Body of pancreas (tissue), 4 donors: ENCODE data around the gene CRIM1. TPM values are rescaled to one million over a fixed set of nuclear protein-coding genes. Genes with fewer than 3 reads are reported as not detected.

Source experiments
- ATAC-seq: fragments of 150-250 bp; one replicate; pipeline ENCODE4 v1.9.1; 2016
- DNase-seq, 4 donors: peaks; one replicate each; pipeline ENCODE4 v3.0.0-alpha.2; 2019
- H3K27ac ChIP-seq, 4 donors: fragments of 200-600 bp; sonication (generic); 1 replicate in 3 of 4; 2 replicates in 1 of 4; pipeline versions ENCODE4 v1.5.1 to v1.6.1; 2016 to 2019; ENCODE audit warnings: mild to moderate bottlenecking in 1 of 4, mixed read lengths in 1 of 4, moderate library complexity in 1 of 4
- H3K27me3 ChIP-seq, 2 donors: fragments of 200-600 bp; sonication (generic); one replicate each; pipeline ENCODE4 v1.6.0; 2016; ENCODE audit warnings: mild to moderate bottlenecking in 1 of 2
- H3K36me3 ChIP-seq, 2 donors: fragments of 200-600 bp; sonication (generic); replicated peaks in 1 of 2; 2 replicates each; pipeline ENCODE4 v1.5.1; 2016; ENCODE audit warnings: low read depth in 2 of 2; ENCODE audit not compliant: insufficient read depth in 1 of 2
- H3K4me1 ChIP-seq: fragments of 200-600 bp; sonication (generic); one replicate; pipeline ENCODE4 v1.6.0; 2016
- H3K4me3 ChIP-seq, 2 donors: fragments of 200-600 bp; sonication (generic); 1 replicate in 1 of 2; 2 replicates in 1 of 2; pipeline ENCODE4 v1.5.1; 2016 to 2019
- H3K9me3 ChIP-seq, 3 donors: fragments of 200-600 bp; sonication (generic); 1 replicate in 2 of 3; 2 replicates in 1 of 3; pipeline ENCODE4 v1.5.1; 2016
- CTCF ChIP-seq, 7 experiments: fragments of 450-650 bp in 4 of 7; fragments of 200-600 bp in 3 of 7; sonication (generic) in 3 of 7; IDR thresholded peaks; one replicate each; pipeline ENCODE4 v1.5.1; 2016 to 2019; ENCODE audit warnings: antibody characterized with exemption in 7 of 7
- POLR2A ChIP-seq, 3 donors: fragments of 450-650 bp; IDR thresholded peaks; one replicate each; pipeline ENCODE4 v1.6.1; 2016; ENCODE audit warnings: antibody characterized with exemption in 3 of 3, mild to moderate bottlenecking in 2 of 3
- WGBS, 2 donors: methylation state at CpG; one replicate each; pipeline ENCODE4 v1.1.5; 2017; 5-methylcytosine and 5-hydroxymethylcytosine counted together
- intact Hi-C: fragments of 100-400 bp; cut with DNase I; formaldehyde crosslinking; loops from one replicate; pipeline ENCODE4 v1.15.1; 2023
- total RNA-seq, 2 donors: library from RNA; depleted of rRNA; stranded (reverse); fragments of >200 nt; gene quantifications; one replicate each; pipeline ENCODE4 v1.1.0, GENCODE V29; 2016

The CRIM1 gene
- total RNA-seq, 2 donors from 2014 or later: 41.5 to 64.6 TPM

GRCh38 chr2:36416370-36417165 lies 61.0 kb downstream of the CRIM1 start:
- Histone ChIP-seq H3K4me1 (peaks cover 21% of the 10 kb centered on the region), H3K4me3 (no peak overlapping the region), H3K9me3 (no peaks in the 10 kb centered on the region), H3K27me3 (no peaks in the 10 kb centered on the region), H3K27ac (peak overlapping the region in 2 of 4 donors; percentile 2 to 11), H3K36me3 (no peaks in the 10 kb centered on the region)
- intact Hi-C loops: no loop called here
- DNase-seq (peak in 2 of 4 donors; percentile 15 to 23), ATAC-seq (peak; percentile 50)
- TF ChIP-seq POLR2A (IDR thresholded peaks at IDR 0.05) (no peak), CTCF (IDR thresholded peaks at IDR 0.05) (no peak)
- WGBS, 2 donors: 24 to 27% methylated on average over 8 of the region's 8 CpGs

GRCh38 chr2:36420569-36421181 lies 65.1 kb downstream of the CRIM1 start:
- Histone ChIP-seq H3K36me3 (no peaks in the 10 kb centered on the region), H3K9me3 (no peaks in the 10 kb centered on the region), H3K4me3 (no peak overlapping the region), H3K27me3 (no peaks in the 10 kb centered on the region), H3K4me1 (peaks cover 16% of the 10 kb centered on the region), H3K27ac (no peak overlapping the region)
- DNase-seq (no peak), ATAC-seq (no peak)
- intact Hi-C loops: no loop called here
- TF ChIP-seq POLR2A (IDR thresholded peaks at IDR 0.05) (no peak), CTCF (IDR thresholded peaks at IDR 0.05) (no peak)
- 85 to 86% methylated on average over 6 of the region's 6 CpGs for WGBS, 2 donors

- Histone ChIP-seq H3K36me3 (no peaks in the 10 kb centered on the region), H3K27me3 (no peaks in the 10 kb centered on the region), H3K4me3 (no peak overlapping the region), H3K27ac (no peak overlapping the region), H3K4me1 (peaks cover 10% of the 10 kb centered on the region), H3K9me3 (no peaks in the 10 kb centered on the region)
- ATAC-seq (no peak), DNase-seq (no peak)
- WGBS, 2 donors: 86 to 91% methylated on average over 3 of the region's 3 CpGs
- intact Hi-C loops: no loop called here
- TF ChIP-seq POLR2A (IDR thresholded peaks at IDR 0.05) (no peak), CTCF (IDR thresholded peaks at IDR 0.05) (no peak)
These were observed 65.8 kb downstream of the CRIM1 start for GRCh38 chr2:36421379-36421778.

- no peaks in the 10 kb centered on the region for H3K27me3 ChIP-seq
- intact Hi-C loops: no loop called here
- no peaks in the 10 kb centered on the region for H3K4me1 ChIP-seq
- ATAC-seq (no peak), DNase-seq (no peak)
- H3K4me3 ChIP-seq: no peak overlapping the region
- 71 to 81% methylated on average over 5 of the region's 5 CpGs for WGBS, 2 donors
- no peak for TF ChIP-seq CTCF (IDR thresholded peaks at IDR 0.05)
- H3K36me3 ChIP-seq: no peaks in the 10 kb centered on the region
- H3K9me3 ChIP-seq: no peaks in the 10 kb centered on the region
- H3K27ac ChIP-seq: no peak overlapping the region
These were observed 67.6 kb downstream of the CRIM1 start for GRCh38 chr2:36423172-36423571.
